Breast epithelium (tissue), 4 donors: Measurements from ENCODE around the gene LRRC49. TPM values are rescaled to one million over a fixed set of nuclear protein-coding genes. Genes with fewer than 3 reads are reported as not detected.

Source experiments
- DNase-seq, 2 donors: peaks; one replicate each; pipeline ENCODE4 v3.0.0-alpha.2; 2019; ENCODE audit warnings: low spot score in 2 of 2
- H3K27ac ChIP-seq, 2 donors: fragments of 200-600 bp; sonication (generic) in 1 of 2; one replicate each; pipeline ENCODE4 v1.5.1; 2016 to 2019; ENCODE audit warnings: mild to moderate bottlenecking in 1 of 2
- H3K27me3 ChIP-seq, 2 donors: fragments of 200-600 bp; sonication (generic) in 1 of 2; one replicate each; pipeline versions ENCODE4 v1.5.1 to v1.6.0; 2017 to 2019; ENCODE audit warnings: control low read depth in 1 of 2, mild to moderate bottlenecking in 1 of 2
- H3K36me3 ChIP-seq: fragments of 200-600 bp; one replicate; pipeline ENCODE4 v1.5.1; 2019
- H3K4me1 ChIP-seq, 2 donors: fragments of 200-600 bp; sonication (generic); one replicate each; pipeline ENCODE4 v1.5.1; 2016 to 2019; ENCODE audit warnings: control low read depth in 1 of 2
- H3K4me3 ChIP-seq, 3 donors: fragments of 200-600 bp; sonication (generic); 1 replicate in 2 of 3; 2 replicates in 1 of 3; pipeline ENCODE4 v1.5.1; 2016 to 2019; ENCODE audit warnings: mild to moderate bottlenecking in 3 of 3, moderate library complexity in 2 of 3
- H3K9me3 ChIP-seq, 2 donors: fragments of 200-600 bp; sonication (generic) in 1 of 2; one replicate each; pipeline ENCODE4 v1.5.1; 2016 to 2019; ENCODE audit warnings: control low read depth in 1 of 2
- CTCF ChIP-seq, 3 donors: fragments of 450-650 bp; IDR thresholded peaks; one replicate each; pipeline ENCODE4 v1.5.1; 2016 to 2017; ENCODE audit warnings: antibody characterized with exemption in 3 of 3, mild to moderate bottlenecking in 3 of 3, moderate library complexity in 3 of 3
- POLR2A ChIP-seq: fragments of 450-650 bp; IDR thresholded peaks from one replicate; pipeline ENCODE4 v1.6.1; 2016; ENCODE audit warnings: antibody characterized with exemption, mild to moderate bottlenecking, moderate library complexity
- POLR2AphosphoS5 ChIP-seq, 3 donors: sonication (generic); formaldehyde crosslinking; IDR thresholded peaks; one replicate each; pipeline ENCODE4 v1.6.1; 2017; ENCODE audit warnings: antibody characterized with exemption in 3 of 3
- intact Hi-C: fragments of 100-400 bp; cut with DNase I; formaldehyde crosslinking; loops from one replicate; pipeline ENCODE4 v1.15.1; 2023; ENCODE audit warnings: low total_unique reads
- total RNA-seq, 3 donors: library from RNA; depleted of rRNA; stranded (reverse); fragments of >200 nt; gene quantifications; one replicate each; pipeline ENCODE4 v1.1.0, GENCODE V29; 2016

Gene LRRC49
- total RNA-seq, 3 donors from 2014 or later = 6.7 to 13.3 (median 9.5) TPM

GRCh38 chr15:70967646-70968045 is 75.0 kb downstream of the LRRC49 start:
- no peaks in the 10 kb centered on the region for H3K36me3 ChIP-seq
- H3K4me1 ChIP-seq = no peaks in the 10 kb centered on the region
- H3K4me3 ChIP-seq = no peak overlapping the region
- H3K9me3 ChIP-seq = peaks cover 0 to 3% of the 10 kb centered on the region in 2 donors
- H3K27ac ChIP-seq = no peak overlapping the region
- intact Hi-C loops = no loop called here
- TF ChIP-seq CTCF (IDR thresholded peaks at IDR 0.05) = no peak
- TF ChIP-seq POLR2AphosphoS5 (IDR thresholded peaks at IDR 0.05) = no peak
- no peak for TF ChIP-seq POLR2A
- H3K27me3 ChIP-seq = no peaks in the 10 kb centered on the region
- no peak for DNase-seq

- no peak overlapping the region for H3K27ac ChIP-seq
- intact Hi-C loops = no loop called here
- TF ChIP-seq CTCF (IDR thresholded peaks at IDR 0.05) = peak in 2 of 3 donors; percentile 19 to 35
- TF ChIP-seq POLR2A = no peak
- peaks cover 0 to 3% of the 10 kb centered on the region in 2 donors for H3K9me3 ChIP-seq
- H3K36me3 ChIP-seq = no peaks in the 10 kb centered on the region
- H3K4me3 ChIP-seq = no peak overlapping the region
- no peaks in the 10 kb centered on the region for H3K4me1 ChIP-seq
- DNase-seq = no peak
- no peaks in the 10 kb centered on the region for H3K27me3 ChIP-seq
Measured at GRCh38 chr15:70974004-70974832, 81.6 kb downstream of the LRRC49 start.

GRCh38 chr15:70976851-70977250 is 84.2 kb downstream of the LRRC49 start:
- intact Hi-C loops = no loop called here
- TF ChIP-seq POLR2A = no peak
- no peak for TF ChIP-seq CTCF (IDR thresholded peaks at IDR 0.05)
- no peak for TF ChIP-seq POLR2AphosphoS5 (IDR thresholded peaks at IDR 0.05)
- Histone ChIP-seq H3K4me1 (no peaks in the 10 kb centered on the region), H3K9me3 (no peaks in the 10 kb centered on the region), H3K4me3 (no peak overlapping the region), H3K27me3 (no peaks in the 10 kb centered on the region), H3K36me3 (no peaks in the 10 kb centered on the region), H3K27ac (no peak overlapping the region)
- DNase-seq = no peak

GRCh38 chr15:70995383-70995970 is 102.9 kb downstream of the LRRC49 start:
- intact Hi-C loops = no loop called here
- H3K27ac ChIP-seq = no peak overlapping the region
- H3K36me3 ChIP-seq = no peaks in the 10 kb centered on the region

More at GRCh38 chr15:70995383-70995970, 102.9 kb downstream of the LRRC49 start:
- no peak for DNase-seq
- no peaks in the 10 kb centered on the region for H3K27me3 ChIP-seq
- TF ChIP-seq POLR2A (no peak), POLR2AphosphoS5 (IDR thresholded peaks at IDR 0.05) (no peak), CTCF (IDR thresholded peaks at IDR 0.05) (no peak)
- peaks cover 7 to 9% of the 10 kb centered on the region in 2 donors for H3K9me3 ChIP-seq
- H3K4me3 ChIP-seq = no peak overlapping the region
- no peaks in the 10 kb centered on the region for H3K4me1 ChIP-seq
